ENCODE data around the gene GTPBP6.
"Not testable (repeated sequence)": the region's sequence is repeated elsewhere in the genome, so short reads cannot be mapped to it uniquely, and the experiment has no call there.

GTPBP6 gene

DNA sequence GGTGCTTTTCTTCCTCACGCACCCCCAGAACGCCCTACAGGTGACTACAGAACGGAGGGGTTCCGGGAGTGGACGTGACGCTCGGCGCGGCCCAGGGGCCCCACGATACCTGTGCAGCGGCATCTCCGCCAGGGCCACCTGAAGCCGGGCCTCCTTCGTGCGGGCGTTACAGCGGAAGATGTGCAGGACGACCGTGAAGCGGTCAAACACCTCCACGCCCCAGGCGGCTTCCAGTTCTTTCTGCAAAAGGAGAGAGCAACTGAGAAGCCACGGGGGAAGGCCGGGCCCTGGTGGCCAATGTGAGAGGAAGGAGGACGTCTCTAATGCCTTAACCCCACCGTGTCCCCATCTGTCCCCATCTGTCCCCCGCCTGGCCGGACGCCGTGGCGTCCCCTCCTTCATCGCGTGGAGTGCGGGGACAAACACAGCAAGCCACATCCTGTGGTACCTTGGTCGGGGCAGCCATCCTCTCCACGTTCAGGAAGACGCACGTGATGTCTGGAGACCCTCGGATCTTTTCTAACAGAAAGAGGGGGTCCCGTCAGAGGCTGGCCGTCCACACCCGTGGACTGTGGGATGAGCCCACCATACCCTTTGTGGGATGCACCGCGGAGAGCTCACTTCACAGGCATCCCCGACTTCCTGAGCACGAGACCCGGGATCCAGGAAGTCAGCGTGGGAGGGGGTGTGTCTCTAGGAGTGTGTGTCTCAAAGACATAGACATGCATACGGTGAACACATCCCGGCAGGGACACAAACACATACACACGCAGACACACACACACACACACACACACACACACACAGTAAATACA is 3.6 kb downstream of the GTPBP6 start:
- no peak for DNase-seq

DNA sequence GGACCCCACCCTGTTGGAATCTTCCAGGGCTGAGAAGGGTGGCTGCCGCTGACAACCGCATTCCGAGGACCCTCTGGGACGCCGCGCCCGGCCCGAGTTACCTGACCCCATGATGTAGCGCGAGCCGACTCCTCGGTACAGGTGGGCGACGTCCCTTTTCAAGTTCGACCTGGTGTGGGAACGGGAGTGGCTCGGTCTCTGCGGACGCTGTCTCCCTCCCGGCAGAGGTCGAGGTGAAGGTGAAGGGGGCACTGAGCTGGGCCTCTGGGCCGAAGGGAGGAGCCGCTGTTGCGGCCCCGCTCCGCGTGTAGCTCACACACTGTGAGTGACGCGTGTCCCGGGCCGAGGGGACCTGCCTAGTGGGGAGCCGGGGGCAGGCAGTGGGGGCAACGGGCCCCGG is 4.5 kb downstream of the GTPBP6 start:
- DNase-seq: no peak

DNA sequence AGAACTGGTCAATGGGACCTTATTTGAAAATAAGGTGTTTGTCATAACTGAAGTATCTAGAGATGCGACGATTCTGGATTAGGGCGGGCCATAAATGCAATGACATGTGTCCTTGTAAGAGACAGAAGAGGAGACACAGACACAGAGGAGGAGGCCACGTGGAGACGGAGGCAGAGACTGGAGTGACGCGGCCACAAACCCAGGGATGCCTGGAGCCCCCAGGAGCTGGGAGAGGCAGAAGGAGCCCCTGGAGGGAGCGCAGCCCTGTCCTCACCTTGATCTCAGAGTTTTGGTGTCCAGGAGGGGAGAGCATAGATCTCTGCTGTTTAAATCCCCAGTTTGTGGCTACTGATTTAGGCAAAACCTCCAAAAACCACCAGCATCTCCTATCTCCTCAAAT is 5.0 kb downstream of the GTPBP6 start:
- no peak for DNase-seq

- DNase-seq: no peak
These were observed 5.8 kb downstream of the GTPBP6 start for GRCh38 chrX:312621-313331.

- DNase-seq: no peak
These were observed 7.2 kb downstream of the GTPBP6 start for GRCh38 chrX:311156-312129.

- no peak for DNase-seq
These were observed 7.9 kb downstream of the GTPBP6 start for GRCh38 chrX:310621-311155.

DNA sequence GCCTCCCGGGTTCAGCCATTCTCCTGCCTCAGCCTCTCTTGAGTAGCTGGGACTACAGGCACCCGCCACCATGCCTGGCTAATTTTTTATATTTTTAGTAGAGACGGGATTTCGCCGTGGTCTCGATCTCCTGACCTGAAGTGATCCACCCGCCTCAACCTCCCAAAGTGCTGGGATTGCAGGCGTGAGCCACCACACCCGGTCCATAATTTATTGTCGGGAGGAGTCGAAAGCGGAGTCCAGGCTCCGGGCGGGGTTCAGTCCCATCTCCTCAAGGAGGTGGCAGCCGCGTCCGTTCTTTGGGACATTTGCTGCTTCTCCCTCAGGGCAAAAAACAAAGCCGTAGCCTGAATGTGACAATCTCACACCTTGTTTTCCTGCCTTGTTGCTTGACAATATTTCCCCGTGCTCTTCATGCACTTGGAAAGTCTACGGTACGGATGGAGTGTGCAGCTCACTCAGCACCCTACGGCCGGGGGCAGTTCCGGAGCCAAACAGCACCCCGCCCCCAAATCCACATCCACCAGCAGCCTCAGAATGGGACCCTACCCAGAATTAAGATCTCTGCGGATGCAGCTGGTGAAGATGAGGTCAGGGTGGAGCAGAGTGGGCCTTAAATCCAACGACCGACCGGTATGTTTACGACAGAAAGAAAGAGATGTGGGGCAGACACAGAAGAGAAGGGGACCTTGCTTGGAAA is 9.6 kb downstream of the GTPBP6 start:
- DNase-seq: no peak

DNA sequence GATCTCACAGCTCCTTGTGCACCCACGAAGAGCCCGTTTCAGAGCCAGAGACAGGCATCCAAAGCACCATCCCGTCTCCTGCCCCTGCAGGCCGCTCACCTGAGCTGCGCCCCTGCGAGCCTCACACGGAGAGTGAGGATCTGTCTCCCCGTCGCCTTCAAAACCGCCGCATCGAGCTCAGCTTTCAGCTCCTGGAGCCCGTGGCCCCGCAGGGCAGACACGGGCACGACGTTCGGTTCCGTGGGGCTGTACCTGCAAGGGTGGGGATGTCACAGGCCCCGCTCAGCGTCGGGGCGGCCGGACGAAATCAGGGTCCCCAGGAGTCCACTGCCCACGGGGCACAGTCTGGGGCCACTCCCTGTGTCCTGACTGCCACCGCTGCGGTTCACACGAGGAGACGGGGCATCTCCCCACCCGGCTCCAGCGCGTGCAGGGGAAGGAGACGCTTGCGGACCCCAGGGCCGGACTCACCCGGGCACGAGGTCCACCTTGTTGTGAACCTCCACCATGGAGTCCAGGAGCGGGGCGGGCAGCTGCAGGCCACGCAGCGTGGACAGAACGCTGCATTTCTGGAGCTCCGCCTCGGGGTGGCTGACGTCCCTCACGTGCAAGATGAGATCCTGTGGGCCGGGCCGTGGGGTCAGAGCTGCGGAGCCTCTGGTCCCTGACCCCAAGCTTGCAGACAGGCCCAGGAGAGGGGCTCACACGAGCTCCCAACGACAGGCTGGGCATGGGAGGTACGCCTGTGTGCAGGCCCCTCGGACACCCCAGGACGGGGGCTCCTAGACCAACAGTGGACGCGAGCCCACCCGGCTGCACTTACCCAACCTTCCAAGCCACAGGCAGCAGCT is 11.1 kb downstream of the GTPBP6 start:
- DNase-seq: no peak

DNA sequence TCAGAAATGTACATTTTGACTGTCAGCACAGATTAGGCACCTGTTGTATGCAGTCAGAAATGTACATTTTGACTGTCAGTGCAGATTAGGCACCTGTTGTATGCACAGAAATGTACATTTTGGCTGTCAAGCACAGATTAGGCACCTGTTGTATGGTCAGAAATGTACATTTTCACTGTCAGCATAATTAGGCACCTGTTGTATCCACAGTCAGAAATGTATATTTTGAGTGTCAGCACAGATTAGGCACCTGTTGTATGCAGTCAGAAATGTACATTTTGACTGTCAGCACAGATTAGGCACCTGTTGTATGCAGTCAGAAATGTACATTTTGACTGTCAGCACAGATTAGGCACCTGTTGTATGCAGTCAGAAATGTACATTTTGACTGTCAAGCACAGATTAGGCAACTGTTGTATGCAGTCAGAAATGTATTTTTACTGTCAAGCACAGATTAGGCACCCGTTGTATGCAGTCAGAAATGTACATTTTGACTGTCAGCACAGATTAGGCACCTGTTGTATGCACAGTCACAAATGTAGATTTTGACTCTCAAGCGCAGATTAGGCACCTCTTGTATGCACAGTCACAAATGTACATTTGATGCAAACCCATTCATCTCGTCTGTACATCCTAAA is 11.9 kb downstream of the GTPBP6 start:
- DNase-seq: not testable (repeated sequence)

DNA sequence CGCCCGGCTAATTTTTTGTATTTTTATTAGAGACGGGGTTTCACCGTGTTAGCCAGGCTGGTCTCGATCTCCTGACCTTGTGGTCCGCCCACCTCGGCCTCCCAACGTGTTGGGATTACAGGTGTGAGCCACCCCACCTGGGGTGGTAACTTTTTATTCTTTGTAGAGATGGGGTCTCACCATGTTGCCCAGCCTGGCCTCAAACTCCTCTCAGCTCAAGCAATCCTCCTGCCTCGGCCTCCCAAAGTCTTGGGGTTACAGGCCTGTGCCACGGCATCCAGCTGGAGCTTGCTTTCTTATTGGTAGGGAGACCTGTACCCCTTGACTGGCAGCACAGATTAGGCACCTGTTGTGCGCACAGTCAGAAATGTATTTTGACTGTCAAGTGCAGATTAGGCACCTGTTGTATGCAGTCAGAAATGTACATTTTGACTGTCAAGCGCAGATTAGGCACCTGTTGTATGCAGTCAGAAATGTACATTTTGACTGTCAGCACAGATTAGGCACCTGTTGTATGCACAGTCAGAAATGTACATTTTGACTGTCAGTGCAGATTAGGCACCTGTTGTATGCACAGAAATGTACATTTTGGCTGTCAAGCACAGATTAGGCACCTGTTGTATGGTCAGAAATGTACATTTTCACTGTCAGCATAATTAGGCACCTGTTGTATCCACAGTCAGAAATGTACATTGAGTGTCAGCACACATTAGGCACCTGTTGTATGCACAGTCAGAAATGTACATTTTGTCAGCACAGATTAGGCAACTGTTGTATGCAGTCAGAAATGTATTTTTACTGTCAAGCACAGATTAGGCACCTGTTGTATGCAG is 12.6 kb downstream of the GTPBP6 start:
- DNase-seq: not testable (repeated sequence)

DNA sequence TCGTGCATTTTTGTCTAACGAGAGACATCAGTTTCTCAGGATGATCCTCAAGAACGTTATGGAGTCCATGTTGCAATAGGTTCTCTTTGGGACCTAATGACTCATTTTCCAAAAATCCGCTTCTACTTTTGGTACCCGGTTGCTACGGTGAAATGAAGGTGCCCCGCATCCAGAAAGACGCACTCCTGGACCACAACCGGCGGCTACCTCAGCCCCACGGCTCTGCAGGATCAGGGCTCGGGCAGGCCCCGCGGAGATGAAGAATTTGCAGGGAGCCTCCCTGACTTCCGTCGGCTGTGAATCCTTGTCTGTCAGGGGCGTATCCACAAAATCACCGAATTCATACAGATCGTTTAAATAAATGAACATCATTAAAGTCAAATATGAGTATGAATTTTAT is 15.6 kb downstream of the GTPBP6 start:
- no peak for DNase-seq

GRCh38 chrX:300334-300733 is 18.3 kb downstream of the GTPBP6 start:
- no peak for DNase-seq

- no peak for DNase-seq
These were observed 19.6 kb downstream of the GTPBP6 start for GRCh38 chrX:298993-299392.

DNA sequence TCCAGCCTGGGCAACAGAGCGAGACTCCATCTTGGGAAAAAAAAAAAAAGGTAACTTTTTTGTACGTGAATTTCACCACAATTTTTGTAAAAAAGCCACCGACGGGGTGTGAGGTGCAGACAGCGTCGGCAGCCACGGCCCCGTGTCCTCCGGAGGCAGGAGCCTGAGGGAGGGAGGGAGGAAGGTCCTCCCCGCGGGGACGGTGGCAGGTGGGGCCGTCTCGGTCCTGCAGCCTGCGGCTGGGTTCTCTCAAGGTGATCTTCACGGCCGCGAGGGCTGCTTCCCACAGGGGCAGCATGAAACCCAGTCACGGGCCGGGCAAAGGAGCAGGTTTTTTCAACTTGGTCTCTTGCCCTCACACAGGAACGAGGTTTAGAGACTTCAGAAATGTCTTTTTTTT is 23.5 kb downstream of the GTPBP6 start:
- DNase-seq: no peak

DNA sequence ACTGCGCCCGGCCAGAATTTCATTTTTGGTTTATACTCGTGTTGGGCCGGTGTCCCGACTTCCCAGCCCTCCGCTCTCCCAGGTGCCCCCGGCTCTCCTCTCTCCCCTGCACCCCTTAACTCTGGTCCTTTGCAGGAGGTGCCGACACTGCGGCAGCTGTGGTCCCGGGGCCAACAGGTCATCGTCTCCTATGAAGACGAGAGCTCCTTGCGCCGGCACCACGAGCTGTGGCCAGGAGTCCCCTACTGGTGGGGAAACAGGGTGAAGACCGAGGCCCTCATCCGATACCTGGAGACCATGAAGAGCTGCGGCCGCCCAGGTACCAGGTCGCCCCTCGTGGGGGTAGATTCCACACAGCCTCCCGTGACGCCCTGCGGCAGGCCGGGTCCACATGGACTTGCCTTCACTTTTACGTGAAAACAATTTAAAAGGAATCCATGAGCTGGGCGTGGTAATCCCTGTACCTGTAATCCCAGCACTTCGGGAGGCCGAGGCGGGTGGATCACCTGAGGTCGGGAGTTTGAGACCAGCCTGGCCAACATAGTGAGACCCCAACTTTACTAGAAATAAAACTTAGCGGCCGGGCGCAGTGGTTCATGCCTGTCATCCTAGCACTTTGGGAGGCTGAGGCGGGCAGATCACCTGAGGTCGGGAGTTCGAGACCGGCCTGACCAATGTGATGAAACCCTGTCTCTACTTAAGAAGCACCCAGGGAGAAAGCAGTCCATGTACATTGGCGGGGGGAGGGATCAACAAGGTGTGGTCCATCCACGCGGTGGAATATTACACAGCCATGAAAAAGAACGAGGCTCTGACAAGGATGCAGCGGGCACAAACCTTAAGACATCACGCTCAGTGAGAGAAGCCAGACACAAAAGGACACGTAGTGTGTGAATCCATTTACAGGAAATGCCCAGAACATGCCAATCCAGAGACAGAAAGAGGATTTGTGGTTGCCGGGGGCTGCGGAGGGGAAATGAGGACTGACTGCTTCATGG is 25.4 kb downstream of the GTPBP6 start:
- DNase-seq: no peak

DNA sequence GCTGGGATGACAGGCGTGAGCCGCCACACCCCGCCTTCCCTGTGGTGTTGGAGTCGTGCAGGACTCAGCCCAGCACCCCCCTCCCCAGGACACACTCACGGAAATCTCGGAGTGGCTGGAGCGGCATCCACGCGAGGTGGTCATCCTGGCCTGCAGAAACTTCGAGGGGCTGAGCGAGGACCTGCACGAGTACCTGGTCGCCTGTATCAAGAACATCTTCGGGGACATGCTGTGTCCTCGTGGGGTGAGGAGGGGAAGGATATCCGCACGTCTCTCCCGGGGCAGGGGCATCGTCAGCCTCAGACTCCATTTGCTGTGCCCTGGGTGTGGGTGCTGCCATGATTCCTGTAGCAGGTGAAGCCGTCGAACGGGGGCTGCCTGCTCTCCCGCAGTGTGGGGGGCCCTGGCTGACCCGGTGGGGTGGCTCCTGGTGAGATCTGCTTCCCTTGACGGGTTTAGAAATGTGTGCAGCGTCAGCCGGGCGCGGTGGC is 27.1 kb downstream of the GTPBP6 start:
- DNase-seq: no peak

- no peak for DNase-seq
These were observed 28.0 kb downstream of the GTPBP6 start for GRCh38 chrX:290476-291166.

- DNase-seq: no peak
These were observed 30.0 kb downstream of the GTPBP6 start for GRCh38 chrX:288561-288991.

Measured in NCI-H2081 (cell line).